Measurements from ENCODE around the gene LRIG3. TPM values are rescaled to one million over a fixed set of nuclear protein-coding genes. Genes with fewer than 3 reads are reported as not detected.

The LRIG3 gene
- total and polyA plus RNA-seq, 2 of the 8 experiments (the other 6 are each of a cell fraction or from before 2014, with no cell fraction given), result 6.5 to 9.1 TPM

- TF ChIP-seq, protein P1, sequence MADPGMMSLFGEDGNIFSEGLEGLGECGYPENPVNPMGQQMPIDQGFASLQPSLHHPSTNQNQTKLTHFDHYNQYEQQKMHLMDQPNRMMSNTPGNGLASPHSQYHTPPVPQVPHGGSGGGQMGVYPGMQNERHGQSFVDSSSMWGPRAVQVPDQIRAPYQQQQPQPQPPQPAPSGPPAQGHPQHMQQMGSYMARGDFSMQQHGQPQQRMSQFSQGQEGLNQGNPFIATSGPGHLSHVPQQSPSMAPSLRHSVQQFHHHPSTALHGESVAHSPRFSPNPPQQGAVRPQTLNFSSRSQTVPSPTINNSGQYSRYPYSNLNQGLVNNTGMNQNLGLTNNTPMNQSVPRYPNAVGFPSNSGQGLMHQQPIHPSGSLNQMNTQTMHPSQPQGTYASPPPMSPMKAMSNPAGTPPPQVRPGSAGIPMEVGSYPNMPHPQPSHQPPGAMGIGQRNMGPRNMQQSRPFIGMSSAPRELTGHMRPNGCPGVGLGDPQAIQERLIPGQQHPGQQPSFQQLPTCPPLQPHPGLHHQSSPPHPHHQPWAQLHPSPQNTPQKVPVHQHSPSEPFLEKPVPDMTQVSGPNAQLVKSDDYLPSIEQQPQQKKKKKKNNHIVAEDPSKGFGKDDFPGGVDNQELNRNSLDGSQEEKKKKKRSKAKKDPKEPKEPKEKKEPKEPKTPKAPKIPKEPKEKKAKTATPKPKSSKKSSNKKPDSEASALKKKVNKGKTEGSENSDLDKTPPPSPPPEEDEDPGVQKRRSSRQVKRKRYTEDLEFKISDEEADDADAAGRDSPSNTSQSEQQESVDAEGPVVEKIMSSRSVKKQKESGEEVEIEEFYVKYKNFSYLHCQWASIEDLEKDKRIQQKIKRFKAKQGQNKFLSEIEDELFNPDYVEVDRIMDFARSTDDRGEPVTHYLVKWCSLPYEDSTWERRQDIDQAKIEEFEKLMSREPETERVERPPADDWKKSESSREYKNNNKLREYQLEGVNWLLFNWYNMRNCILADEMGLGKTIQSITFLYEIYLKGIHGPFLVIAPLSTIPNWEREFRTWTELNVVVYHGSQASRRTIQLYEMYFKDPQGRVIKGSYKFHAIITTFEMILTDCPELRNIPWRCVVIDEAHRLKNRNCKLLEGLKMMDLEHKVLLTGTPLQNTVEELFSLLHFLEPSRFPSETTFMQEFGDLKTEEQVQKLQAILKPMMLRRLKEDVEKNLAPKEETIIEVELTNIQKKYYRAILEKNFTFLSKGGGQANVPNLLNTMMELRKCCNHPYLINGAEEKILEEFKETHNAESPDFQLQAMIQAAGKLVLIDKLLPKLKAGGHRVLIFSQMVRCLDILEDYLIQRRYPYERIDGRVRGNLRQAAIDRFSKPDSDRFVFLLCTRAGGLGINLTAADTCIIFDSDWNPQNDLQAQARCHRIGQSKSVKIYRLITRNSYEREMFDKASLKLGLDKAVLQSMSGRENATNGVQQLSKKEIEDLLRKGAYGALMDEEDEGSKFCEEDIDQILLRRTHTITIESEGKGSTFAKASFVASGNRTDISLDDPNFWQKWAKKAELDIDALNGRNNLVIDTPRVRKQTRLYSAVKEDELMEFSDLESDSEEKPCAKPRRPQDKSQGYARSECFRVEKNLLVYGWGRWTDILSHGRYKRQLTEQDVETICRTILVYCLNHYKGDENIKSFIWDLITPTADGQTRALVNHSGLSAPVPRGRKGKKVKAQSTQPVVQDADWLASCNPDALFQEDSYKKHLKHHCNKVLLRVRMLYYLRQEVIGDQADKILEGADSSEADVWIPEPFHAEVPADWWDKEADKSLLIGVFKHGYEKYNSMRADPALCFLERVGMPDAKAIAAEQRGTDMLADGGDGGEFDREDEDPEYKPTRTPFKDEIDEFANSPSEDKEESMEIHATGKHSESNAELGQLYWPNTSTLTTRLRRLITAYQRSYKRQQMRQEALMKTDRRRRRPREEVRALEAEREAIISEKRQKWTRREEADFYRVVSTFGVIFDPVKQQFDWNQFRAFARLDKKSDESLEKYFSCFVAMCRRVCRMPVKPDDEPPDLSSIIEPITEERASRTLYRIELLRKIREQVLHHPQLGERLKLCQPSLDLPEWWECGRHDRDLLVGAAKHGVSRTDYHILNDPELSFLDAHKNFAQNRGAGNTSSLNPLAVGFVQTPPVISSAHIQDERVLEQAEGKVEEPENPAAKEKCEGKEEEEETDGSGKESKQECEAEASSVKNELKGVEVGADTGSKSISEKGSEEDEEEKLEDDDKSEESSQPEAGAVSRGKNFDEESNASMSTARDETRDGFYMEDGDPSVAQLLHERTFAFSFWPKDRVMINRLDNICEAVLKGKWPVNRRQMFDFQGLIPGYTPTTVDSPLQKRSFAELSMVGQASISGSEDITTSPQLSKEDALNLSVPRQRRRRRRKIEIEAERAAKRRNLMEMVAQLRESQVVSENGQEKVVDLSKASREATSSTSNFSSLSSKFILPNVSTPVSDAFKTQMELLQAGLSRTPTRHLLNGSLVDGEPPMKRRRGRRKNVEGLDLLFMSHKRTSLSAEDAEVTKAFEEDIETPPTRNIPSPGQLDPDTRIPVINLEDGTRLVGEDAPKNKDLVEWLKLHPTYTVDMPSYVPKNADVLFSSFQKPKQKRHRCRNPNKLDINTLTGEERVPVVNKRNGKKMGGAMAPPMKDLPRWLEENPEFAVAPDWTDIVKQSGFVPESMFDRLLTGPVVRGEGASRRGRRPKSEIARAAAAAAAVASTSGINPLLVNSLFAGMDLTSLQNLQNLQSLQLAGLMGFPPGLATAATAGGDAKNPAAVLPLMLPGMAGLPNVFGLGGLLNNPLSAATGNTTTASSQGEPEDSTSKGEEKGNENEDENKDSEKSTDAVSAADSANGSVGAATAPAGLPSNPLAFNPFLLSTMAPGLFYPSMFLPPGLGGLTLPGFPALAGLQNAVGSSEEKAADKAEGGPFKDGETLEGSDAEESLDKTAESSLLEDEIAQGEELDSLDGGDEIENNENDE (IDR thresholded peaks at IDR 0.05; ENCODE audit: insufficient replicate concordance, low read length), result no peak
- TF ChIP-seq RFX5 (IDR thresholded peaks at IDR 0.05; ENCODE audit: borderline replicate concordance, low read depth, low read length), result no peak
- TF ChIP-seq MAX (IDR thresholded peaks at IDR 0.05), result no peak
- TF ChIP-seq SIX5 (IDR thresholded peaks at IDR 0.05; ENCODE audit: low read depth, low read length), result no peak
- no peak for TF ChIP-seq FOSL1 (IDR thresholded peaks at IDR 0.05; ENCODE audit: insufficient read depth, low read depth, low read length)
- TF ChIP-seq TCF12 (IDR thresholded peaks at IDR 0.05; ENCODE audit: low read depth, low read length), result no peak
- TF ChIP-seq RNF2 (IDR thresholded peaks at IDR 0.05; ENCODE audit: borderline replicate concordance, low read depth, low read length, missing control alignments, poor library complexity, severe bottlenecking), result no peak
- TF ChIP-seq E2F6 (IDR thresholded peaks at IDR 0.05), result no peak
- TF ChIP-seq POLR2AphosphoS5 (IDR thresholded peaks at IDR 0.05; ENCODE audit: low read depth, low read length), result no peak
- no peak for TF ChIP-seq KDM4A (IDR thresholded peaks at IDR 0.05; ENCODE audit: low read depth, low read length, severe bottlenecking)
- TF ChIP-seq CHD1 (IDR thresholded peaks at IDR 0.05; ENCODE audit: low read depth, low read length), result no peak
Measured at GRCh38 chr12:58880639-58881038, 39.7 kb downstream of the LRIG3 start (continued).
